Subcutaneous adipose tissue (tissue), 4 donors: Measurements from ENCODE around the gene KATNB1. TPM values are rescaled to one million over a fixed set of nuclear protein-coding genes. Genes with fewer than 3 reads are reported as not detected.

Experiments used
- CTCF ChIP-seq: fragments of 450-650 bp; IDR thresholded peaks from one replicate; pipeline ENCODE4 v1.5.1; 2016; ENCODE audit warnings: low read depth, mild to moderate bottlenecking, control low read depth, antibody characterized with exemption, moderate library complexity
- total RNA-seq, 4 donors: library from RNA; depleted of rRNA; stranded (reverse); fragments of >200 nt; gene quantifications; one replicate each; pipeline ENCODE4 v1.1.0, GENCODE V29; 2016

Gene KATNB1
- total RNA-seq, 4 donors from 2014 or later, result 8.6 to 14.3 (median 10.7) TPM

- TF ChIP-seq CTCF, result no peak
Measured at GRCh38 chr16:57785385-57785784, 49.8 kb downstream of the KATNB1 start.

- TF ChIP-seq CTCF, result no peak
Measured at GRCh38 chr16:57785924-57786323, 50.4 kb downstream of the KATNB1 start.

GRCh38 chr16:57786632-57787518 lies 51.3 kb downstream of the KATNB1 start:
- no peak for TF ChIP-seq CTCF

GRCh38 chr16:57787519-57787905 lies 51.9 kb downstream of the KATNB1 start:
- no peak for TF ChIP-seq CTCF

- TF ChIP-seq CTCF, result no peak
Measured at GRCh38 chr16:57788252-57788841, 52.8 kb downstream of the KATNB1 start.

- no peak for TF ChIP-seq CTCF
Measured at GRCh38 chr16:57788951-57789350, 53.4 kb downstream of the KATNB1 start.

- no peak for TF ChIP-seq CTCF
Measured at GRCh38 chr16:57791195-57791892, 55.8 kb downstream of the KATNB1 start.
